HG03521 (cell line): Measurements from ENCODE around the gene TXNL4B.
A peak's percentile ranks its signal among the peaks of the same experiment; 100 is the strongest.
"Not testable (repeated sequence)": the region's sequence is repeated elsewhere in the genome, so short reads cannot be mapped to it uniquely, and the experiment has no call there.

Source experiments
- ATAC-seq: cut with Tn5 transposase; IDR thresholded peaks from one replicate; pipeline ENCODE4 v1.9.1; 2021; ENCODE audit warnings: mild to moderate bottlenecking, moderate library complexity; ENCODE audit not compliant: unreplicated experiment

TXNL4B gene

DNA sequence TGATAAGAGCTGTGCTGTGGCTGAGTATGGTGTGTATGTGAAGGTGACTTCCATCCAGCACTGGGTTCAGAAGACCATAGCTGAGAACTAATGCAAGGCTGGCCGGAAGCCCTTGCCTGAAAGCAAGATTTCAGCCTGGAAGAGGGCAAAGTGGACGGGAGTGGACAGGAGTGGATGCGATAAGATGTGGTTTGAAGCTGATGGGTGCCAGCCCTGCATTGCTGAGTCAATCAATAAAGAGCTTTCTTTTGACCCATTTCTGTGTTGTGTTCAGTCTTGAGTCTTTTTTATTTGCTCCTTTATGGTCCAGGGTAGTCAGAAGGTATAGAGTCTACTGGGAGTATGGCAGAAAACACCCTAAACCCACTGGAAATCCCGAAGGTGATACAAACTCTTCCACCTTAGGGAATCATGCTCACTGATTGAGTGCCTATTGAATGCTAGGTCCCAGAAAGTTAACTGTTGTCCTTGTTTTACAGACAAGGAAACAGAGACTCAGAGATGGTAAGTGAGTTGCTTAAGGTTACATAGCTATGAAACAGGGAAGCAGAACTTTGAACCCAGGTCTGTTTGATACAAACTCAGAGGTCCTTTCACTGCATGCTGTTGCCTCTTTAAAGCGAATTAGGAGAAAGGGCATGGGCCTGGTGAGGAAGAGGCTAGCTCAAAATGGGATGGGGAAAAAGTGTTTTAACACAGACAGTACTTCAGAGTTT is 16.3 kb downstream of the TXNL4B start:
- ATAC-seq, result not testable (repeated sequence)

GRCh38 chr16:72075067-72075466 is 18.4 kb downstream of the TXNL4B start:
- not testable (repeated sequence) for ATAC-seq

DNA sequence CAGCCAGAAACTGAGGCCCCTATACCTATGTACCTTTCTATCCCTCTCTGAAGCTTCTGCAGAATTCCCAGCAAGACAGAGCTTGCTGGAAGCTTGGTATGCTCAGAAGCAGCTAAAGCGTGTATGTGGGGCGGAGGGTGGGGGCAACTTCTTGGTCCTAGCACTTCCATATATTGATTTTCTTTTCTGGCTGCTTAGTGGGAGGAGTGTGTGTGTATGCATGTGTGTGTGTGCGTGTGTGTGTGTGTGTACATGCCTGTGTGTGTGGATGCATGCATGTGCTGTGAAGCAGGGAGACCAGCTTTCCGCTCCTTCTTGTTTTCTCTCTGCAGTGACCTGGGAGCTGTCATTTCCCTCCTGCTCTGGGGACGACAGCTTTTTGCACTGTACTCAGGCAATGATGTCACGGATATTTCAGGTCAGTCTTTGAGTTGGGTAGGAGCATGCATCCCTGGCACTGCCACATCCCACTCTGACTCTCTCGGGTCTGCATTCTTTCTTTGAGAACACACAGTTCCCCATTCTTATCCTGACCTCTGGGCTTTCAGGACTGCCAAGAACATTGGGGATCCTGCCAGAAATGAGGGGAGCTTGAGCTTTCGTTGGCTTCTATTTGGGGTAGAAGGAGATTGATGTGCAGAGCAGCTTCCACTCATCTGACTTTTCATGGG is 19.7 kb downstream of the TXNL4B start:
- ATAC-seq, result no peak

DNA sequence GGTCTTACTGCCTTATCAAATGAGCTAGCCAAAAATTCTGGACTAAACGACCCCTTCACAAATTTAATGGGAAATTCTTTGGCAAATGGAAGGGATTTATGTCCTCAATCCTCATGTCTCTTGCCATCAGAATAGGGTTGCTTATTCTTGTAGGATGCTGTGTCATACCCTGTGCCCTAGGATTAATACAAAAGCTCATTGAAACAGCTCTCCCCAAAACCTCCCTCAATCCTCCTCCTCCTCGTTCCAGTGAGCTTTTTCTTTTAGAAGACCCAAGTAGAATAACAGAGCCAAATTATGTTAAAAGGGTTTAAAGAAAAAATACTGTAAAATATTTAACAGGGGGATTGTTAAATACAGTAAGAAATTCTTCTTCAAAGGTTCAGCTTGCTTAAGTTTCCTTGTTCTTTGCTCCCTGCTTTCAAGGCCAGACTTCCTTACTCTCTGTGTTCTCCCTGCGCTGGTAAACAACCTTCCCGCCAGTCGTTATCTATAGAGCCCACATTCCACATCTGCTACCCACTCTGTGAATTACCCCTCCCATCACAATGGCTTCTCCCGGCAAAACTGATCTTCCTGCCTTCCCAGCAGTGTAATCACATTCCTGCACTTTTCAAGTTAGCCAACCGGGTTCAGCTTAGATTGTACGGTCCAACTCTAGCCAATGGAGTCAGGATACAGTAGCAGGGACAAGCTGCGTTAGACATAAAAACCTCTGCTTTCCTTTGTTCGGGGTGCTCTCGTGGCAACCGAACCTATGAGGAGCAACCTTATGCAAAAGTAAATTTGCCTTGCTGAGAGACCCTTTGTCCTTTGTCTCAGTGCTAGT is 20.7 kb downstream of the TXNL4B start:
- no peak for ATAC-seq

GRCh38 chr16:72068930-72069329 is 24.5 kb downstream of the TXNL4B start:
- ATAC-seq, result no peak

- peak; percentile 59 for ATAC-seq
Observed at GRCh38 chr16:72066747-72067146, 26.7 kb downstream of the TXNL4B start.

DNA sequence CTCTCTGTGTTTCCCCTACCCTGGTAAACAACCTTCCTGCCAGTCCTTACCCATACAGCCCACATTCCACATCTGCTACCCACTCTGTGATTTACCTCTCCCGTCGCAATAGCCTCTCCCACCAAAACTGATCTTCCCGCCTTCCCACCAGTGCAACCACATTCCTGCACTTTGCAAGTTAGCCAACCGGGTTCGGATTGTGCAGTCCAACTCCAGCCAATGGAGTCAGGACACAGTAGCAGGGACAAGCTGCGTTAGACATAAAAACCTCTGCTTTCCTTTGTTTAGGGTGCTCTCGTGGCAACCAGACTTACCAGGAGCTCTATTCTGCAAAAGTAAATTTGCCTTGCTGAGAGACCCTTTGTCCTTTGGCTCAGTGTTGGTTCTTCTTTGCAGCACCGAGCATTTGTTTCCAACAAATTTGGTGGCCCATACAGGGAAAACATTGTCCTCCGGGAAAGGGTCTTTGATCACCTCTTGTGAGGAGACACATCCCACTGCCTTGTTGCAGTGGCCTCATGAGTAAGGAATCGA is 29.0 kb downstream of the TXNL4B start:
- no peak for ATAC-seq

- no peak for ATAC-seq
Observed at GRCh38 chr16:72061564-72061963, 31.9 kb downstream of the TXNL4B start.

DNA sequence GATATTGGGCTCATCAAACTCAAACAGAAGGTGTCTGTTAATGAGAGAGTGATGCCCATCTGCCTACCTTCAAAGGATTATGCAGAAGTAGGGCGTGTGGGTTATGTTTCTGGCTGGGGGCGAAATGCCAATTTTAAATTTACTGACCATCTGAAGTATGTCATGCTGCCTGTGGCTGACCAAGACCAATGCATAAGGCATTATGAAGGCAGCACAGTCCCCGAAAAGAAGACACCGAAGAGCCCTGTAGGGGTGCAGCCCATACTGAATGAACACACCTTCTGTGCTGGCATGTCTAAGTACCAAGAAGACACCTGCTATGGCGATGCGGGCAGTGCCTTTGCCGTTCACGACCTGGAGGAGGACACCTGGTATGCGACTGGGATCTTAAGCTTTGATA is 33.0 kb downstream of the TXNL4B start:
- no peak for ATAC-seq

- not testable (repeated sequence) for ATAC-seq
Observed at GRCh38 chr16:72059060-72059459, 34.4 kb downstream of the TXNL4B start.

DNA sequence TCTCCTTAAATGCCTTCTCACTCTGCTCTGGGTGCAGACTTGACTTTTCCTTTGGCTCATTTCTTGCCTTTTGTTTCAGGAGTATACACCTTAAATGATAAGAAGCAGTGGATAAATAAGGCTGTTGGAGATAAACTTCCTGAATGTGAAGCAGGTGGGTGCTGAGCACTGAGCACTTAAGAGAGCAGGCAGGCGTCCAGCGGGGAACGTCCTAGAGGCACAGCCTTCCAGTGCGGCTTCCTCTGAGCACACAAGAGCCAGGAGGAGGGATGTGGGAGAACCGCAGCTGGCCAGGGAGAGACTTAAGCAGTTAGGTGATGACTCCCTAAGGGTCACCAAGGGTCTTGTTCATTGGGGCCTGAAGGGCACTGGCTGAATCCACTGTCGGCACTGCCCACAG is 36.1 kb downstream of the TXNL4B start:
- ATAC-seq, result not testable (repeated sequence)

DNA sequence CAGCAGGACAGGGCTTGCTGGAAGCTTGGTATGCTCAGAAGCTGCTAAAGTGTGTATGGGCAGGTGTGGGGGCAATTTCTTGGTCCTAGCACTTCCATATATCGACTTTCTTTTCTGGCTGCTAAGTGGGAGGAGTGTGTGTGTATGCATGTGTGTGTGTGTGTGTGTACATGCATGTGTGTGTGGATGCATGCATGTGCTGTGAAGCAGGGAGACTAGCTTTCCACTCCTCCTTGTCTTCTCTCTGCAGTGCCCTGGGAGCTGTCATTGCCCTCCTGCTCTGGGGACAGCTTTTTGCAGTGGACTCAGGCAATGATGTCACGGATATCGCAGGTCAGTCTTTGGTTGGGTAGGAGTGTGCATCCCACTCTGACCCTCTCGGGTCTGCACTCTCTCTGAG is 37.5 kb downstream of the TXNL4B start:
- no peak for ATAC-seq

DNA sequence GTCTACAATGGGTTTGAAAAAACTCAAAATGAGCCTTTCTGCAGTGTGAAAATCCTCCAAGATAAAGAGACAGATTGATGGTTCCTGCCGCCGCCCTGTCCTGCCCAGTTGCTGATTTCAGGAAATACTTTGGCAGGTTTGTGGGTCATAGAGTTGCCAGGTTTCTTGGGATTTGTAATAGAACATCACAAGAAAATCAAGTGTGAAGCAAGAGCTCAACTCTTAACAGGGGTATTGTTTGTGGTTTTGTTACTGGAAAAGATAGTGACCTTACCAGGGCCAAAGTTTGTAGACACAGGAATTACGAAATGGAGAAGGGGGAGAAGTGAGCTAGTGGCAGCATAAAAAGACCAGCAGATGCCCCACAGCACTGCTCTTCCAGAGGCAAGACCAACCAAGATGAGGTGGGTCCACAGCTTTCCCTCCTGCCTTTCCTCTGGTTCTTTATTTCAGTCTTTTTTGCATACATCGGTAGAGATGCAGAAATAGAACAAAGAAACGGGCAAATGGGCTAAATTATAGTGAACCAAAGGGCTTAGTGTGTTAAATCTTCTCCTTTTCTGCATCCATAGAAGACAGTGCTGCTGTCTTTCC is 39.1 kb downstream of the TXNL4B start, which contains the start of gene HP:
HP (plus strand) TSS at position 252 of the 594 bp plus-strand sequence; CDS start at position 400, 148 bp downstream.
- not testable (repeated sequence) for ATAC-seq

GRCh38 chr16:72051818-72052217 is 41.6 kb downstream of the TXNL4B start:
- no peak for ATAC-seq

DNA sequence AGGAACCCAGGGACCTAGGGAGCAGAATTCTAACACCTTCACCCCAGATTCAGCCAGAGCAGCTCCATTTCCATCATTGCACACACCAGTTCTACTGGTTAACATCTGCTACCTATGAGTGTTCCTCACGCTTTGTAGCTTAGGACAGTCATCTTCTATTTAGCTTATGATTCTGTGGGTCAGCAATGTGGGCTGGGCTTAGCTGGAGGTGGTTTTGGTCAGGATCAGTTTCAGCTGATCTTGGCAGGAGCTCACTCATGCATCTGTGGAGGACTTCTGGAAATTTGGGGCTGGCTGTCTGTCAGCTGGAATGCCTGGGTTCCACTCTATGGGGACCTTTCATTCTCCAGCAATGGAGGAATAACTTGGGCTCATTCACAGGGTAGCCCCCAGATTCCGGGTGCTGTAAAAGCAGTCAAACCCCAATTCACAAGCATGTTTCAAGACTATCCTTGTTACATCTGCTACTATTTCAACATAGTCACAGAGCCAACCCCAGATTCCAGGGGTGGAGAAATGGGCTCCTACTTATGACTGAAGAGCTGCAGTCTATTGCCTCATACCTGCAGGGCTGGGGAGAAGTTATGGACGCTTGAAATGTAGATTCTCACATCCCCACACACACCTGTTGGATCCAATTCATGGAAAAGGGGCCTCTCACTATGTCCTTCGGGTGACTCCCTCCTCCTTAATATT is 42.5 kb downstream of the TXNL4B start:
- ATAC-seq, result no peak

GRCh38 chr16:72049110-72049509 is 44.3 kb downstream of the TXNL4B start:
- no peak for ATAC-seq

DNA sequence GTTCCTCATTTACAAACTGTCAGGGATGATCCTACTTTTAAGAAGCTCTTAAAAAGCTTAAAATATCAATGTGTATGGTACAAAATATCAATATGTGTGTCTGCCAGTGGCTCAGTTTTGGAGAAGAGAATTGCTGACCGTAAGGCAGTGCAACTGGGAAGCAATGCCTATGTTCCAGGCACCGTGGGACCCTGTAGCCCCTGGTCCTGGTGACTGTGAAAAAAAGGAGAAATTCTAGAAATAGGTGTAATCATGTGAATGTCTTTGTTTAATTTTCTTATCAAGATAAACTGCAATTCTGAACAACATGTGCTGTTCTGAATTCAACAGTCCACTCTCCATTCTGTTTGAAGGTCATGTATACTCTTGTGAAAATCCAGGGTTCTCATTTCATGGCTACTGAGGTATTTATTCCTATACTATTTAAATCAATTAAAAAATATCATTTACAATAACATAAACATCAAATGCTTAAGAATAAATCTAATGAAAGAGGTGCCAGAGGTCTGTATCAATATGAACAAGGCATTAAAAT is 48.5 kb downstream of the TXNL4B start:
- ATAC-seq, result no peak

DNA sequence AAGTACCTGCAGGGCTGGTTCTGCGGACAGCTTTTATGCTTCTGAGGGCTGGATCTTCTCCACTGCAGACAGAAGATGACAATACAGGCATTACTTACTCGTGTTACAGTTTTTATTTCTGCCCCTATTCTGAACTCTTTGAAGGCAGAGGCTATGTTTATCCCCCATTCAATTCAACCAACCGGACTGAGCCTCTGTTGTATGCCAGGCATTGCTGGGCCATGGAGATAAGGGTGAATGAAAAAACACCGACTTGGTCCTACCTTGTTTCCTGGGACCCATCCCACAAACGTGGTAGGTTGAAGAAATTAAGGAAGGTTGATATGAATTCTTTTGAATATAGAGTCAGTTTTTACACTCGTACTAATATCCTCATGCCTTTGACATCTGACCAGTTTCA is 49.1 kb downstream of the TXNL4B start:
- ATAC-seq, result no peak

DNA sequence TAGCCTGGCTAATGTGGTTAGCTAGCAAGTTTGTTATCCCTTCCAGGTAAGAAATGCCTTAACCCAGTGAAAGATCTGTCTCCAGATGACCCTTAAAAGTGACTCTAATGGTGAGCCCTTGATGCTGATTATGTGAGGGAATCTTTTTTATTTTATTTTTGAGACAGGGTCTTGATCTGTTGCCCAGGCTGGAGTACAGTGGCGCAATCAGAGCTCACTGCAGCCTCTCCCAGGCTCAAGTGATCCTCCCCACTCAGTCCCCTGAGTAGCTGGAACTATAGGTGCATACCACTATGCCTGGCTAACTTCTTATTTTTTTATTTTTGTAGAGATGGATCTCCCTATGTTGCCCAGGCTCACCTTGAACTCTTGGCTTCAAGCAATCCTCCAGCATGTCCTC is 49.9 kb downstream of the TXNL4B start:
- ATAC-seq, result no peak

- no peak for ATAC-seq
Observed at GRCh38 chr16:72043058-72043457, 50.4 kb downstream of the TXNL4B start.
